ENCODE results near the gene MTA1.
A peak's percentile ranks its signal among the peaks of the same experiment; 100 is the strongest.

The MTA1 gene

GRCh38 chr14:105421723-105422615, 2.3 kb downstream of the MTA1 start:
- peaks cover 12% of the 10 kb centered on the region; the same call in 1 of the 2 replicates for H4K20me1 ChIP-seq (ENCODE audit: control insufficient read depth, insufficient read depth, low read depth, low read length)
- TF ChIP-seq, protein P1, sequence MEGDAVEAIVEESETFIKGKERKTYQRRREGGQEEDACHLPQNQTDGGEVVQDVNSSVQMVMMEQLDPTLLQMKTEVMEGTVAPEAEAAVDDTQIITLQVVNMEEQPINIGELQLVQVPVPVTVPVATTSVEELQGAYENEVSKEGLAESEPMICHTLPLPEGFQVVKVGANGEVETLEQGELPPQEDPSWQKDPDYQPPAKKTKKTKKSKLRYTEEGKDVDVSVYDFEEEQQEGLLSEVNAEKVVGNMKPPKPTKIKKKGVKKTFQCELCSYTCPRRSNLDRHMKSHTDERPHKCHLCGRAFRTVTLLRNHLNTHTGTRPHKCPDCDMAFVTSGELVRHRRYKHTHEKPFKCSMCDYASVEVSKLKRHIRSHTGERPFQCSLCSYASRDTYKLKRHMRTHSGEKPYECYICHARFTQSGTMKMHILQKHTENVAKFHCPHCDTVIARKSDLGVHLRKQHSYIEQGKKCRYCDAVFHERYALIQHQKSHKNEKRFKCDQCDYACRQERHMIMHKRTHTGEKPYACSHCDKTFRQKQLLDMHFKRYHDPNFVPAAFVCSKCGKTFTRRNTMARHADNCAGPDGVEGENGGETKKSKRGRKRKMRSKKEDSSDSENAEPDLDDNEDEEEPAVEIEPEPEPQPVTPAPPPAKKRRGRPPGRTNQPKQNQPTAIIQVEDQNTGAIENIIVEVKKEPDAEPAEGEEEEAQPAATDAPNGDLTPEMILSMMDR (IDR thresholded peaks at IDR 0.05; ENCODE audit: low read depth, low read length, poor library complexity, severe bottlenecking), result no peak
- TF ChIP-seq EZH2phosphoT487 (IDR thresholded peaks at IDR 0.05; ENCODE audit: borderline replicate concordance, low read length), result no peak
- H3K36me3 ChIP-seq (ENCODE audit: control insufficient read depth, low read length), result peaks cover 52% of the 10 kb centered on the region

DNA sequence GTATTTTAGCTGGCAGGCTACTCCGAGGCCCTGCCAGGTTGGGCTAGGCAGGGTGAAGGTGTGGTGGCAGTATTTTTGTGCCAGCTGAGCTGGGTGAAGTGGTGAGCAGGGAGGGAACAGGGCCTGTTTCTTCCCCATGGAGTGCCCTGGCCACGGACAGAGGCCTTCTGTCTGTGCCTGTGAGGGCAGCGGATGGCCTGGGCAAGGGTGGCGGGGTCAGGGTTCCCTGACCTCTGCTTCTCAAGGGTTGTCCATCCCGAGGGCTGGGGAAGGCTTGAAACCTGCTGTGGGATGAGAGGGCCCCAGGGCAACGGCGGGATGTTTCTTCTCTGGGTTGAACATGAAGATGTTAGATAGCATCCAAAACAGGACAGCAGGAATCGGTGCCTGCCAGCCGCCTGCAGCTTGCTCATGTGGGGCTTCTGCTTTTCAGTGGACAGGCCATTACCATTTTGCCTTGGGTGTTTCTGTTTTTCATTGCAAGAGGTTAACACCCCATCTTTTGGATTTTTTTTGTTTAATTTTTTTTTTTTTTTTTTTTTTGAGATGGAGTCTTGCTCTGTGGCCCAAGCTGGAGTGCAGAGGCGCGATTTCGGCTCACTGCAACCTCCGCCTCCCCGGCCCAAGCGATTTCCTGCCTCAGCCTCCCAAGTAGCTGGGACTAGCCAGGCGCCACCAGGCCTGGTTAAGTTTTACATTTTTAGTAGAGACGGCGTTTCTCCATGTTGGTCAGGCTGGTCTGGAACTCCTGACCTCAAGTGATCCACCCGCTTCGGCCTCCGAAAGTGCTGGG, 3.3 kb downstream of the MTA1 start:
- H3K36me3 ChIP-seq (ENCODE audit: control insufficient read depth, low read length), result peaks cover 56% of the 10 kb centered on the region
- H3K9me3 ChIP-seq (ENCODE audit: control insufficient read depth, insufficient read depth, low read length), result no peaks in the 10 kb centered on the region
- H3K27me3 ChIP-seq (ENCODE audit: control insufficient read depth, low read length), result peaks cover 6% of the 10 kb centered on the region; the same call in 1 of the 2 replicates
- H3K4me1 ChIP-seq (ENCODE audit: control insufficient read depth, low read length), result peaks cover 27% of the 10 kb centered on the region
- H3F3A ChIP-seq (ENCODE audit: control insufficient read depth, insufficient read depth), result no peaks in the 10 kb centered on the region
- peak overlapping the region; percentile 77; the same call in 1 of the 2 replicates for H3K4me3 ChIP-seq (ENCODE audit: low read length)
- peaks cover 82% of the 10 kb centered on the region for H3K79me2 ChIP-seq (ENCODE audit: control insufficient read depth, low read length)
- H3K4me2 ChIP-seq (ENCODE audit: low read length), result peak overlapping the region; percentile 94
- TF ChIP-seq, protein P1 (IDR thresholded peaks at IDR 0.05; ENCODE audit: low read depth, low read length, poor library complexity, severe bottlenecking), result no peak
- no peak for TF ChIP-seq EZH2phosphoT487 (IDR thresholded peaks at IDR 0.05; ENCODE audit: borderline replicate concordance, low read length)
- H4K20me1 ChIP-seq (ENCODE audit: control insufficient read depth, insufficient read depth, low read depth, low read length), result peaks cover 12% of the 10 kb centered on the region; the same call in 1 of the 2 replicates
- H3K9me2 ChIP-seq (replicated peaks; ENCODE audit: control insufficient read depth, low read length), result no peaks in the 10 kb centered on the region
- H3K27ac ChIP-seq (ENCODE audit: low read depth, low read length), result no peak overlapping the region

More at GRCh38 chr14:105421723-105422615, 2.3 kb downstream of the MTA1 start:
- H3K4me3 ChIP-seq (ENCODE audit: low read length), result peak overlapping the region; percentile 77
- peak overlapping the region; percentile 94 for H3K4me2 ChIP-seq (ENCODE audit: low read length)
- no peak overlapping the region for H3K27ac ChIP-seq (ENCODE audit: low read depth, low read length)
- H3K27me3 ChIP-seq (ENCODE audit: control insufficient read depth, low read length), result peaks cover 6% of the 10 kb centered on the region; the same call in 1 of the 2 replicates
- H3K4me1 ChIP-seq (ENCODE audit: control insufficient read depth, low read length), result peaks cover 27% of the 10 kb centered on the region
- peaks cover 72% of the 10 kb centered on the region for H3K79me2 ChIP-seq (ENCODE audit: control insufficient read depth, low read length)
- no peaks in the 10 kb centered on the region for H3F3A ChIP-seq (ENCODE audit: control insufficient read depth, insufficient read depth)
- H3K9me3 ChIP-seq (ENCODE audit: control insufficient read depth, insufficient read depth, low read length), result no peaks in the 10 kb centered on the region
- no peaks in the 10 kb centered on the region for H3K9me2 ChIP-seq (replicated peaks; ENCODE audit: control insufficient read depth, low read length)

DNA sequence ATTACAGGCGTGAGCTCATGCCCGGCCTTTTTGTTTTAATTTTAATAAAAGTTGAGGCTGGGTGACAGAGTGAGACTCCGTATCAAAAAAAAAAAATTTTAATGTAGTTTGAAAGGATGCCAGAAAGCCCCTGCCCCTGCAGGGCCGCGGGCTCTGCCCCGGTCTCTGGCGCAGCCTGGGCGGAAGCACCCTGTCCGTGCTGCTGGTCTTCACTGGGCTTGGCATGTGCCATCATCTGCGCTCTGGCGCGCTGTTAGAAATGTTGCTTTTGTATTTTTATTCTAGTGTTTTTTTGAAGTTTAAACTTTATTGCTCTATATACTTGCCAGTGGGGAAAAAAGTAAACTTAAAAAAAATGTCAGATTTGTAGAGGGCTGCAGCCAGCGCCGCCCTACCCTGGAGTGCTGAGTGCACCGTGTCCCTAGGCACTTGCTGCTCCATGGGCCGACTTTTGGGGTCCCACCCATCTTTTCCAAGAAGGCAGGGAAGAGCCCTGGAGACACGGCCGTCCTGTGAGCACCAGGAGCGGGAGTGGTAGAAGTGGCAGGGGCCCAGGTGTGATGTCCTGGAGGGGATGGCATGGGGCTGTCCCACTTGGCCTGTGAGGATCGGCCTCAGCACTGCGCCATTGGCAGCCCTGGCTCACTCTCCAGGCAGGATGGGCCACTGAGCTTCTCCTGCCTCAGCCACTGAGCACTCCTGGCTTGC, 4.0 kb downstream of the MTA1 start:
- Histone ChIP-seq H3K79me2 (ENCODE audit: control insufficient read depth, low read length) (peaks cover 89% of the 10 kb centered on the region), H3K4me3 (ENCODE audit: low read length) (no peak overlapping the region), H3K27ac (ENCODE audit: low read depth, low read length) (no peak overlapping the region), H3K4me1 (ENCODE audit: control insufficient read depth, low read length) (peaks cover 27% of the 10 kb centered on the region), H3K9me2 (replicated peaks; ENCODE audit: control insufficient read depth, low read length) (no peaks in the 10 kb centered on the region), H3K27me3 (ENCODE audit: control insufficient read depth, low read length) (peaks cover 6% of the 10 kb centered on the region; the same call in 1 of the 2 replicates), H3K4me2 (ENCODE audit: low read length) (no peak overlapping the region), H3K9me3 (ENCODE audit: control insufficient read depth, insufficient read depth, low read length) (no peaks in the 10 kb centered on the region), H3K36me3 (ENCODE audit: control insufficient read depth, low read length) (peaks cover 62% of the 10 kb centered on the region), H4K20me1 (ENCODE audit: control insufficient read depth, insufficient read depth, low read depth, low read length) (peaks cover 12% of the 10 kb centered on the region; the same call in 1 of the 2 replicates), H3F3A (ENCODE audit: control insufficient read depth, insufficient read depth) (no peaks in the 10 kb centered on the region)
- TF ChIP-seq EZH2phosphoT487 (IDR thresholded peaks at IDR 0.05; ENCODE audit: borderline replicate concordance, low read length), result no peak
- TF ChIP-seq, protein P1 (IDR thresholded peaks at IDR 0.05; ENCODE audit: low read depth, low read length, poor library complexity, severe bottlenecking), result no peak
